B cell (primary cell): ENCODE results near the gene SEZ6L.

Experiments used
- EZH2 ChIP-seq: IDR thresholded peaks from 2 replicates; pipeline ENCODE4 v1.6.1; 2012; ENCODE audit warnings: borderline replicate concordance, low read depth, mild to moderate bottlenecking, moderate library complexity, low read length; ENCODE audit not compliant: insufficient read depth, poor library complexity, severe bottlenecking
- TF ChIP-seq, protein P1 (sequence below): fragments of 200-600 bp; IDR thresholded peaks from one replicate; pipeline ENCODE4 v1.8.0; 2022; ENCODE audit warnings: antibody characterized with exemption, mild to moderate bottlenecking

- TF ChIP-seq, protein P1, sequence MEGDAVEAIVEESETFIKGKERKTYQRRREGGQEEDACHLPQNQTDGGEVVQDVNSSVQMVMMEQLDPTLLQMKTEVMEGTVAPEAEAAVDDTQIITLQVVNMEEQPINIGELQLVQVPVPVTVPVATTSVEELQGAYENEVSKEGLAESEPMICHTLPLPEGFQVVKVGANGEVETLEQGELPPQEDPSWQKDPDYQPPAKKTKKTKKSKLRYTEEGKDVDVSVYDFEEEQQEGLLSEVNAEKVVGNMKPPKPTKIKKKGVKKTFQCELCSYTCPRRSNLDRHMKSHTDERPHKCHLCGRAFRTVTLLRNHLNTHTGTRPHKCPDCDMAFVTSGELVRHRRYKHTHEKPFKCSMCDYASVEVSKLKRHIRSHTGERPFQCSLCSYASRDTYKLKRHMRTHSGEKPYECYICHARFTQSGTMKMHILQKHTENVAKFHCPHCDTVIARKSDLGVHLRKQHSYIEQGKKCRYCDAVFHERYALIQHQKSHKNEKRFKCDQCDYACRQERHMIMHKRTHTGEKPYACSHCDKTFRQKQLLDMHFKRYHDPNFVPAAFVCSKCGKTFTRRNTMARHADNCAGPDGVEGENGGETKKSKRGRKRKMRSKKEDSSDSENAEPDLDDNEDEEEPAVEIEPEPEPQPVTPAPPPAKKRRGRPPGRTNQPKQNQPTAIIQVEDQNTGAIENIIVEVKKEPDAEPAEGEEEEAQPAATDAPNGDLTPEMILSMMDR = no peak
- TF ChIP-seq EZH2 = no peak
Observed at GRCh38 chr22:26194877-26195276, 25.6 kb downstream of the SEZ6L start.
